ENCODE results near the gene SLC25A22. TPM values are rescaled to one million over a fixed set of nuclear protein-coding genes. Genes with fewer than 3 reads are reported as not detected.

SLC25A22 gene
- total RNA-seq, 2 donors from 2014 or later = 16.0 to 16.8 TPM

DNA sequence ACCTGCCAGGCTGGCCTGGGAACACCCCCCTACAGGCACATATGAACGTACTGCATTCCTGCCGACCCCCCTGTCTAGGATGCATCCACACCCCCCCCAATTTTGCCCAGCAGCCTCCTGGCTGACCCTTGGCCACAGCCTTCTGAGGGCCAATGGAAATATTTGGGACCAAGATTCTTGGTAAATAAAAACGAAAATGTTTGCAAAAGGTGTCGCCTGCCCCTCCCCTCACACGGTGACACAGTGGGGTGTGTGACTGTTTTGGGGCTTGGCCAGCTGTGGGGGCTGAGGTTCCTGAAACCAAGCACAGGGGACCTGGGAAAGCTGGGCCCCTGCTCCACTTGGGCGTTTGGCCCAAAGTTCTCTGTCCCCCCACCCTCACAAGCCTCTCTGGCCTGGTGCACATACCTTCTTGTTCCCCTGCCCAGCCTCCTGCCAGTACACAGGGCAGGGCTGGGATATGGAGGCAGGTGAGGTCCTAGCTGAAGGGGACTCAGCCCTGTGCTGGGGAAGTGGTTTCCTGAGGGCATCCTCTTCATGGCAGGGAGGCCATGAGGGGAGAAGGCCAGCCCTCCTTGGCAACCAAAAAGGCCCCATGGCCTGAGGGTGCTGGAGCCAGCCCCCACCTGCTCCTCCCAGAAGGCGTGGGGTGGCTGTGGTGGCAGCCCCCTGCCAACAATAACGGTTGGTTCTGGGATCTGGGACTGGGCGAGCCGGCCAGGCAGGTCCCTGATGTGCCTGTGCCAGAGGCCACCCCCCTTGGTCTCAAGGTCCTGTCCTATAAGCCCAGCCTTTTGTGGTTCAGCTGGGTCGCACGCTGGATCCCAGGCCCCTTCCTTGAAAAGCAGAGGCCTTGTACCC lies 27.5 kb upstream of the SLC25A22 start:
- ATAC-seq (peak; percentile 19), DNase-seq (peak; percentile 67 to 75)
- intact Hi-C loops (cut with DNase I, micrococcal nuclease) = no loop called here

DNA sequence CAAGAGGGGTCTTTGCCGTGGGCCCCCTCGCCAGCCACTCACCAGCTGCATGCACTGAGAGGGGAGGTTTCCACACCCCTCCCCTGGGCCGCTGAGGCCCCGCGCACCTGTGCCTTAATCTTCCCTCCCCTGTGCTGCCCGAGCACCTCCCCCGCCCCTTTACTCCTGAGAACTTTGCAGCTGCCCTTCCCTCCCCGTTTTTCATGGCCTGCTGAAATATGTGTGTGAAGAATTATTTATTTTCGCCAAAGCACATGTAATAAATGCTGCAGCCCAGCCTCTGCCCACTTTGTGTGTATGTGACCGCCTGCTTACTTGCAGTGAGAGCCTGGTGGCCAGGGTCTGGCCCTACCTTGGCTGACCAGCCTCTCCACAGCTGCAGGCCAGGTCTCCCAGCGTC lies 26.9 kb upstream of the SLC25A22 start:
- DNase-seq (no peak), ATAC-seq (peak; percentile 0)
- intact Hi-C loops (cut with DNase I, micrococcal nuclease) = no loop called here

DNA sequence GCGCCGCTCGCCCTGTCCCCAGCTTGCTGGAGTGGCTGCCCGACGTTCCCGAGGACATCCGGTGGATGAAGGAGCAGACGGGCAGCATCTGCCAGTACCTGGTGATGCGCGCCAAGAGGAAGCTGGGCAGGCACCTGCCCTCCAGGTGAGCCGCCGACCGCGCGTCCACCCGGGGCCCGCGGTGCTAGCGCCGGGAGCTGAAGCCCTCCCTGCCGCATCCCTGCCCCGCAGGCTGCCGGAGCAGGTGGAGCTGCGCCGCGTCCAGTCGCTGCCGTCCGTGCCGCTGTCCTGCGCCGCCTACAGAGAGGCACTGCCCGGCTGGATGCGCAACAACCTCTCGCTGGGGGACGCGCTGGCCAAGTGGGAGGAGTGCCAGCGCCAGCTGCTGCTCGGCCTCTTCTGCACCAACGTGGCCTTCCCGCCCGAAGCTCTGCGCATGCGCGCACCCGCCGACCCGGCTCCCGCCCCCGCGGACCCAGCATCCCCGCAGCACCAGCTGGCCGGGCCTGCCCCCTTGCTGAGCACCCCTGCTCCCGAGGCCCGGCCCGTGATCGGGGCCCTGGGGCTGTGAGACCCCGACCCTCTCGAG lies 26.3 kb upstream of the SLC25A22 start:
- peak; percentile 77 for DNase-seq

DNA sequence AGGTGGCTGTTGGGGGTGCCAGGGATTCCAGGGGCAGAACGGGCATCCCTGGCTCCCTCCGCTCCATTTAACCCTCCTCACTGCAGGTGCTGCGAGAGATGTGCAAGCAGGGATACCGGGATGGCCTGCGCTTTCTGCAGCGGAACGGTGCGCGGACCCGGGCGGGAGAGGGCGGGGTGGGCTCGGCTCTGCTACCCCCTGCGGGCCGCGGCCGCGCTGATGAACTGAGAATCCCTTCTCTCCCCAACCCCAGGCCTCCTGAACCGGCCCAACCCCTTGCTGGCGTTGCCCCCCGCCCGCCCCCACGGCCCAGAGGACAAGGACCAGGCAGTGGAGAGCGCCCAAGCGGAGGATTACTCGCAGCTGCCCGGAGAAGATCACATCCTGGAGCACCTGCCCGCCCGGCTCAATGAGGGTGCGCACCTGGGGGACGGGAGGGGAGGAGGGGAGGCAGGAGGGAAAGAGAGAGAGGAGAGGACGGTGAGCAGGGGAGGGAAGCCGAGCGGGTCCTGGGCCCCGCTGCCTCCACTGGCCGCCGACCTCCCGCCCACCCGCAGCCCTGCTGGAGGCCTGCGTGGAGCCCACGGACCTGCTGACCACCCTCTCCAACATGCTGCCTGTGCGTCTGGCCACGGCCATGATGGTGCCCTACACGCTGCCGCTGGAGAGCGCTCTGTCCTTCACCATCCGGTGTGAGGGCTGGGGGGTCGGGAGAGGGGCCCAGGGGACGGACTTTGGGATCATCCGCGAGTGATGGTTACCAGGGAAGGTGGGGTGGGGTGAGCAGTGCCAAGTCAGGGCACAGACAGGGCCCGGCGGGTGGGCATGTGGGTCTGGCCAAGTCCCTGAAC lies 25.6 kb upstream of the SLC25A22 start:
- no peak for ATAC-seq
- intact Hi-C loops (cut with DNase I, micrococcal nuclease) = no loop called here
- DNase-seq = no peak

More for the DNA sequence above, 26.3 kb upstream of the SLC25A22 start:
- intact Hi-C loops (cut with DNase I, micrococcal nuclease) = no loop called here
- ATAC-seq = peak; percentile 4

DNA sequence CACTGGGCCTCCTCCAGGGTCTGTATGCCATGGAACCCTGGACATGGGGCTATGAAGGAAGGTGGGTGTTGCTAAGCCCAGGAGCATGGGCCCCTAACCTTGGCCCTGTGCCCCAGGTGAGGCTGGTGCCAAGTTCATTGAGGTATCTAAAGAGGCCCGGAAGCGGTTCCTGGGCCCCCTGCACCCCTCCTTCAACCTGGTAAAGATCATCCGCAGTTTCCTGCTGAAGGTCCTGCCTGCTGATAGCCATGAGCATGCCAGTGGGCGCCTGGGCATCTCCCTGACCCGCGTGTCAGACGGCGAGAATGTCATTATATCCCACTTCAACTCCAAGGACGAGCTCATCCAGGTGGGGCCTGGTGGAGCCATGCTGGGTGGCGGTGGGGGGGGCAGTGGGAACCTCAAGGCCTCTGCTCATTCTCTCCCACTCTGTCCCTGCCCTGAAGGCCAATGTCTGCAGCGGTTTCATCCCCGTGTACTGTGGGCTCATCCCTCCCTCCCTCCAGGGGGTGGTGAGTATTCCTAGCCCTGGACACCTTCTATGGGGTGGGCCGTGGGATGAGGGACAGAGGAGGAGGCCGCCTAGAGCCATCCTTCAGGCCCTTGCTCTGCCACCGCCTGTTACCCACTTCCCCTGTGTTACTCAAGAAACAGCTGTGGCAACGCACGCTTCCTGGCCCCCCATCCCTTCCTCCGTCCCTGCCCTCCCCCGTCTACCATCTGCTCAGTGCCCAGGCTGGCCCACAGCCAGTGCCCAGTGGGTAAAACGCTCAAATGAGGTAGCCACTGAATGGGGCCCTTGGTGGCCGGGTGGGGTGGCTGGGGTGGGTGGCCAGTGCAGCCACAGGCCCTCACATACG lies 23.7 kb upstream of the SLC25A22 start:
- DNase-seq = no peak
- ATAC-seq = no peak
- intact Hi-C loops (cut with DNase I, micrococcal nuclease) = no loop called here

DNA sequence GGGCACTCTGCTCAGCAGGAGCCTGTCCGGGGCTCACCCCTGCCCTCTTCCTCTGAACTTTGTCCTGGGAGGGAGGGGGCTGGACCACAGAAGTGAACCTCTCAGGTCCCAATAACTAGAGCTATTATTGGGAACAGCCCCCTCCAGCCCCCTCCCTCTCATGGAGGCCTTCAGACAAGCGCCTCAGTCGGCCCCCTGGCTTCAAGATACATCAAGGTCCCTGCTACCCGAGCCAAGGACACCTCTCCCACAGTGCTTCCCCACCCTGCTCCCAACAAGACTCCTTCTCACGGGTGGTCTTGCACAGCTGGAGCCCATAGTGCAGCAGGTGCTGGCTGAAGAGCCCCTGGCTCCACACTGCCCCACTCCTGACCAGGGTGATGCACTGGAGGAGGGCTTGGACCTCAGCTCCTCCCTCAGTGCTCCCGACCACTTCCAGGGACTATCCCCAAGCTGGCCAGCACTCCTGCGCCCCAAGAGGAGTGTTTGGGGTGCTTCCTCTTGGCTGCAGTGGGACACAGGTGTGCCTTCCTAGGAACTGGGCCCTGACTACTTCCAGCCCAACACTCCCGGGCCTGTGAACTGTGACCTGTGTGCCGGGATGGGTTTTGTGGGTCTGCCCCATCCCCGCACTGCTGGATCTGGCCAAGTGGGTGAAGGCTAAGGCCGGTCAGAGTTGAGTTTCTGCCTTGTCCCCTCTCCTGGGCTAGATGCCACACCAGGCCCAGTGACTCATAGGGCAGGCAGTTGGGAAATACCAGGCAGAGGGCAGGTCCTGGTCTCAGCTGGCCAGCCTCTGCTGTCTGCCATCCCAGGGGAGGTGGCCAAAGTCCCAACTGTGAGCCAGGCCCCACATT lies 22.8 kb upstream of the SLC25A22 start:
- intact Hi-C loops (cut with DNase I, micrococcal nuclease) = no loop called here
- ATAC-seq (peak; percentile 35), DNase-seq (peak in 1 of 2 donors; percentile 86)

DNA sequence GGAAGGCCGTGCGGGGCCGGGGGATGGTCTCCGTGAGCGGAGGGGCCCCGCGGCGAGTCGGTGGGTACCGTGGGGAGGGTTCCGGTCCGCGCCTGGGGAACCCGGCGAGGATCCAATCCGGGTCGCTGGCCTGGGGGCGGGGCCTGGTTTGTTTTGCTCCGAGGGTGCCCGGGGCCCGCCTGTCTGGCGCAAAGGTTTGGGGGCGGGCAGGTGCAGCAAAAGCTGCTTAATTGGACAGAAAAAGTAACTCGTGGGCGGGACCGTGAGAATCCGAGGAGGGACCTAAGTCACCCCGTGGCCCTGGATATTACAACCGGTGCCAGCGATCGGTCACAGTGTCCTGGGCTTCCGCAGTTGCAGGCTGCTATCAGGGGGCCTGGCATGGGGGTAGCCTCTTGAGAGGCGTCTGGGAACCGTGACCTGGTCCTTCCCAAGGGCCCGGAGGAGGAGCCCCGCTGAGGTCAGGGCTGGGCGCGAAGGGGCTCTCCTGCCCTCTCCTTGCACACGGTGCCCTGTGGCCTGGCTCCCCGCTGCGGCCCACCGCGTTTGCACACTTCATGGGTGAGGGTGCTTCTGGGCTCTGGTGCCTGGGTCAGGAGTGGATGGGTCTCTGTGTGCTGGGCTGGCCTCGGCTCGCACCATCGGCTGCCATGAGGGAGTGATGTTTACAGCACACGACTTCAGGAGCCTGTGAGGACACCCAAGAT lies 22.0 kb upstream of the SLC25A22 start:
- intact Hi-C loops (cut with DNase I, micrococcal nuclease) = no loop called here
- peak; percentile 97 for DNase-seq

DNA sequence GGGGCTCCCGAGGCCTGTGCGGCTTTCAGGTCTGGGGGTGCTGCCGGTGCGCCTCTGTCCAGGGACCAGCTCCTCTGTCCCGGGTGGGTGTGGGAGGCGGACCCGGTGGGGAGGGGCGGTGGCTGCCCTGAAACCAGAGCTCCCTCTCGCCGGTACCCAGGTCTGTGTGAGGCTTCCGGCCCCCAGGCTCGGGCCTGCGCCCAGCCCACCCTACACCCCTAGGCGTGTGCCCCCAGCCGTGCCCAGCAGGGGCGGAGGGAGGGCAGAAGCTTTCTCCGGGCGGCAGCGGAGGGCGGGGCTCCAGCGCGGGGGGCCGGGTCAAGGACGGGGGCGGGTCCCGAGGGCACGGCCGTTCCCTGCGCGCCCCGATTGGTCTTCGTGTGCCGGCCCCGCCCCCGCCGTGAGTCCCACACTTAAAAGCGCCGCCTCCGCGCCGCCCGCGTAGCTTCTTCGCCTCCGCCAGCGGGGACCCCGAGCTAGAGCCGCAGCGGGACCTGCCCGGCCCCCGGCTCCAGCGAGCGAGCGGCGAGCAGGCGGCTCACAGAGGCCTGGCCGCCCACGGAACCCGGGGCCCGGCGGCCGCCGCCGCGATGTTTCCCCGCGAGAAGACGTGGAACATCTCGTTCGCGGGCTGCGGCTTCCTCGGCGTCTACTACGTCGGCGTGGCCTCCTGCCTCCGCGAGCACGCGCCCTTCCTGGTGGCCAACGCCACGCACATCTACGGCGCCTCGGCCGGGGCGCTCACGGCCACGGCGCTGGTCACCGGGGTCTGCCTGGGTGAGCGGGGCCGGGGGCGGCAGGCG lies 21.2 kb upstream of the SLC25A22 start:
- ATAC-seq (peak; percentile 76), DNase-seq (peak; percentile 91 to 96)
- intact Hi-C loops (cut with DNase I, micrococcal nuclease) = no loop called here

More for the DNA sequence above, 22.0 kb upstream of the SLC25A22 start:
- ATAC-seq = peak; percentile 61

DNA sequence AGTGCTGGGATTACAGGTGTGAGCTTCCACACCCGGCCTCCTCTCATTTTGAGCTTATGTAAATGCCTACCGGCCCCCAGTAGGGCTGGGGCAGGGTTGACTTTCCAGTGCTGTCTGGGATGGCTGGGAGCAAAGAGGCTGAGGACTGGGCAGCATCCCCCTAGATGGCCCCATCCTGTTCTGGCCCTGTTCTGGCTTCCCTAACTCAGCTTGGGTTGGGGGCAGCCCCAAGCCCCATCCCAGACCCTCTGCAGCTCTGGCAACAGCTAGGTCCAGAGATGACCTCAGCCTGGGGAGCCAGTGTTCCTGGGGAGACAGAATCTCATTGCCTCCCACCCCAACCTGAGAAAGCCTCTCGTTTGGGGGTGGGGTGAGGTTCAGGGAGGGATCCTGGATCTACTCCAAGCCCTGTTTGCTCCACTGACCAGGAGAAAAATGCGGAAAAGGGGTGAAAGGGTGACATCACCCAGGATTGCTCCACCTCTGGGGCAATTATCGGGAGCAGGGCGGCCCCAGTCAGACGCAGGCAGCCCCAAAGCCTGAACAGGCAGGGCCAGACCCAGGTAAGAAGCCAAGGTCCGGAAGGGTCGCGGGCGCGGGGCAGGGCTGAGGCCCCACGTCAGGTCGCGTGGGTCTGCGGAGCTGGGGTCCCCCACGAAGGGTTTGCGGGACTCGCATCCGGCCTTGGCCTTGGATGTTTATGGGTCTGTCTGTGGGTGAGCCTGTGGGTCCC lies 20.5 kb upstream of the SLC25A22 start, which contains the start of gene PNPLA2:
TSS of gene PNPLA2 (plus strand) at position 519 of the 733 bp plus-strand sequence. CDS start 805 bp downstream, outside the sequence.
- intact Hi-C loops (cut with DNase I, micrococcal nuclease) = no loop called here
- peak; percentile 53 for ATAC-seq
- DNase-seq = peak; percentile 66 to 79

DNA sequence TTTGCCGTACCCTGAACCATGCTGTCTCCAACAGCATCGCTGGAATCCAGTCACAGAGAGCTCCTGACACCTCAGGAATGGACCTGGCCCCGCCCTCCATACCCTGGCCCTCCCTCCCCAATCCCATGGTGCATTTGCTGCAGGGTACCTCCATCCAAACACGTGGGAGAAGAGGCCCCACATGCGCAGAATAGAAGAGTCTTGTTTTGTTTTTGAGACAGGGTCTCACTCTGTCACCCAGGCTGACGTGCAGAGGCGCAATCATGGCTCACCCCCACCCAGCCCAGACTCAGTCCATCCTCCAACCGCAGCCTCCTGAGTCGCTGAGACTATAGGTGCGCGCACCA lies 18.3 kb upstream of the SLC25A22 start:
- DNase-seq (no peak), ATAC-seq (no peak)
- intact Hi-C loops (cut with DNase I, micrococcal nuclease) = no loop called here

DNA sequence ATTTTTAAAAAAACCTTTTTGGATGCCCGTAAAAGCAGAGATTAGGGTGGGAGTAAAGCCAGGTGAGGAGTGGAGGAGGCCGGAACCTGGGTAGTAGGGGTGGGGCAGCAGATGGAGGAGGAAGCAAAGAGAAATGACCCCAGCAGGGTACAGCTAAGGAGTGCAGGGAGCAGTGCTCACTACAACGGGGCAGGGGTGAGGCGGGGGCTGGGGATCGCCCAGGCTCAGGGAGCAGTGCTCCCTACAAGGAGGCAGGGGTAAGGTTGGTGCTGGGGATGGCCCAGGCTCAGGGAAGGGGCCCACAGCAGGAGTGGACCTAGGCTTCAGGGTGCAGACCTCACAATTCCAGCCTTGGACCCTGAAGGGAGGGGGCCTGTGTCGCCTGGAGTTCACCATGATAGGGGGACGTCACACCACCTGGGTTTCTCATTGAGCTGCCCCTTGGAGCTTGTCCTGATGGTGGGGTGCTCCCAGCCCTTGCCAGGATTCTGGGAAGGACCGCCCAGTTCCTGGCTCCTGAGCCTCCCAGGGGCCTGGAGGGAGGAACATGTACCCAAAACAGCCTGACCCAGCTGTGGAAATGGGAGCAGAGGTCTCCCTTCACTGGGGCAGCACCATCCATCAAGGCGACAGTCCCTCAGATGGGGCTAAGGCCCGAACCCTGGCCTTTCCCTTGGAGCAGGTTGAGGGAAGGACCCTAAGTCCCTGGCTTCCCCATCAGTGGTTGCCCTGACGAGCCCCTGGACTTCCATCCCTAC lies 17.8 kb upstream of the SLC25A22 start:
- DNase-seq (no peak), ATAC-seq (no peak)
- intact Hi-C loops (cut with DNase I, micrococcal nuclease) = no loop called here

DNA sequence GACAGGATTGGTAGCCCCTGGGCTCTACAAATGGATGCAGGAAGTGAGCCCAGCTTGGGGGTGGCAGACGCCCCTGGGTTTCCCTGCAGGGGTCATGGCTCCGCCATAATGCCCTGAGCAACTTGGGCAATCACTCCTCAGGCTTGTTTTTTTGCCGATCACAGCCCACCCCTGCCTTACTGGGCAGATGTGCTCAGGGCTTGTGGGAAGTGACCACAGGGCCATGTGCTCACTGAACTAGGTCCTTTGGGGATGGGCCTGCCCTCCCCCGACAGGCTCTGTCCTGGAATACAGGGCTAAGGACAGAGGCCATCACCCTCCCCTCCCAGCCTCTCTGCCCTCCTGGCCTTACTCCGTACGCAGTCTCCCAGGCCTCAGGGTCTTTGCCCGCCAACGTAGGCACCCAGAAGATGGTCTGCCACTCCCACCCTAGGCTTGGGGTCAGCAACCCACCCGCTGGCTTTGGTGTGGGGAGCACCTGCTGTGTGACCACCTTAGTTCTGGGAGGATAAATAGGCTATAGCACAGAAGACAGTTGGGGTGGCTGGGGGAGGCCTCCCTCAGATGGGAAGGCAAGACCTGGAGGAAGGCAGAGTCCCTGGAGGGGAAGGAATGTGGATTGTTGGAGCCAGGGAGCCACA lies 15.5 kb upstream of the SLC25A22 start:
- intact Hi-C loops (cut with DNase I, micrococcal nuclease) = no loop called here

DNA sequence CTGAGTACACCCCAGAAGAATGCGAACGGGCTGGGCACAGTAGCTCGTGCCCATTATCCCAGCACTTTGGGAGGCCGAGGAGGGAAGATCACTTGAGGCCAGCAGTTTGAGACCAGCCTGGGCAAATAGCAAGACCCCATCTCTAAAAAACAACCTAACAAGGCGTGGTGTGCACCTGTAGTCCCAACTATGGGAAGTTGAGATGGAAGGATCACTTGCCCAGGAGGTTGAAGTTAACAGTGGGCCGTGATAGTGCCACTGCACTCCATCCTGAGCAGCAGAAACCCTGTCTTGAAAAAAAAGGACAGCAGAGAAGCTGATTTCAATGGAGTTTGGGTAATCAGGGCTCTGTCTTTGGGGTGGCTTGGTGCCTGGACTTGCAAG lies 15.0 kb upstream of the SLC25A22 start:
- no peak for DNase-seq
- no peak for ATAC-seq
- intact Hi-C loops (cut with DNase I, micrococcal nuclease) = no loop called here

More for the DNA sequence above, 15.5 kb upstream of the SLC25A22 start:
- DNase-seq (no peak), ATAC-seq (no peak)

DNA sequence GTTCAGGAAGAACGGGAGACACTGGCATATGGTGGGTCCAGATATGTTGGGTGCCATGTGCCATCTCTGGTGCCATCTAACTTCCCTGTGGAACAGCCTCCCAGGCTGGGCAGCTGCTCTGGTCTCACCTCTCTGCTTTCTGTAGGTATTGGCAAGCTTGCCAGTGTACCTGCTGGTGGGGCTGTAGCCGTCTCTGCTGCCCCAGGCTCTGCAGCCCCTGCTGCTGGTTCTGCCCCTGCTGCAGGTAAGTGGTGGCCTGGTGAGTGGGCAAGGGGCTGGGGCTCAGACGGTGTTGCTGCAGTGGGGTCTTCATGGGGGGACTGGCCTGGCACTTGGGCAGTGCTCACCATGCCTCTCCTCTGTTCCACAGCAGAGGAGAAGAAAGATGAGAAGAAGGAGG lies 14.3 kb upstream of the SLC25A22 start:
- DNase-seq = no peak
- intact Hi-C loops (cut with DNase I, micrococcal nuclease) = no loop called here
- no peak for ATAC-seq

Data from left colon (tissue), 2 donors.